GM12872 (cell line): ENCODE results near the gene GABPB1.

Experiments
- TF ChIP-seq, protein P1 (sequence below): IDR thresholded peaks from 3 replicates; pipeline ENCODE4 v1.5.1; 2011; ENCODE audit warnings: low read depth, mild to moderate bottlenecking, low read length, moderate library complexity; ENCODE audit not compliant: insufficient read depth

GABPB1 gene

GRCh38 chr15:50289749-50290148 lies 65.2 kb downstream of the GABPB1 start:
- TF ChIP-seq, protein P1, sequence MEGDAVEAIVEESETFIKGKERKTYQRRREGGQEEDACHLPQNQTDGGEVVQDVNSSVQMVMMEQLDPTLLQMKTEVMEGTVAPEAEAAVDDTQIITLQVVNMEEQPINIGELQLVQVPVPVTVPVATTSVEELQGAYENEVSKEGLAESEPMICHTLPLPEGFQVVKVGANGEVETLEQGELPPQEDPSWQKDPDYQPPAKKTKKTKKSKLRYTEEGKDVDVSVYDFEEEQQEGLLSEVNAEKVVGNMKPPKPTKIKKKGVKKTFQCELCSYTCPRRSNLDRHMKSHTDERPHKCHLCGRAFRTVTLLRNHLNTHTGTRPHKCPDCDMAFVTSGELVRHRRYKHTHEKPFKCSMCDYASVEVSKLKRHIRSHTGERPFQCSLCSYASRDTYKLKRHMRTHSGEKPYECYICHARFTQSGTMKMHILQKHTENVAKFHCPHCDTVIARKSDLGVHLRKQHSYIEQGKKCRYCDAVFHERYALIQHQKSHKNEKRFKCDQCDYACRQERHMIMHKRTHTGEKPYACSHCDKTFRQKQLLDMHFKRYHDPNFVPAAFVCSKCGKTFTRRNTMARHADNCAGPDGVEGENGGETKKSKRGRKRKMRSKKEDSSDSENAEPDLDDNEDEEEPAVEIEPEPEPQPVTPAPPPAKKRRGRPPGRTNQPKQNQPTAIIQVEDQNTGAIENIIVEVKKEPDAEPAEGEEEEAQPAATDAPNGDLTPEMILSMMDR, result no peak

- TF ChIP-seq, protein P1, result no peak
Observed at GRCh38 chr15:50287324-50288116, 67.5 kb downstream of the GABPB1 start.

DNA sequence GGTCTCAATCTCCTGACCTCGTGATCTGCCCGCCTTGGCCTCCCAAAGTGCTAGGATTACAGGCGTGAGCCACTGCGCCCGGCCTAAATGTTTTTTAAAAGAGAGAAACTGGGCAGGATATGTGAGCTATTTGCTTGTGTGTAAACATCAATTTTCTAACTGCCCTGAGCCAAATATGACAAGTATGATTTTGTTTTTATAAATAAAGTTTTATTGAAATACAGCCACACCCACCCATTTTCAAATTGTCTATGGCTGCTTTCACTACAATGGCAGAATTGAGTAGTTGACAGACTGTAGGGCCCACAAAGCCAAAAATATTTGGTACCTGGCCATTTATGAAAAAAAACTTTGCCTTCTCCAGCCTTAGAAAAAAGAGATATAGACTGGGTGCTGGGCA lies 73.6 kb downstream of the GABPB1 start:
- TF ChIP-seq, protein P1, result no peak

DNA sequence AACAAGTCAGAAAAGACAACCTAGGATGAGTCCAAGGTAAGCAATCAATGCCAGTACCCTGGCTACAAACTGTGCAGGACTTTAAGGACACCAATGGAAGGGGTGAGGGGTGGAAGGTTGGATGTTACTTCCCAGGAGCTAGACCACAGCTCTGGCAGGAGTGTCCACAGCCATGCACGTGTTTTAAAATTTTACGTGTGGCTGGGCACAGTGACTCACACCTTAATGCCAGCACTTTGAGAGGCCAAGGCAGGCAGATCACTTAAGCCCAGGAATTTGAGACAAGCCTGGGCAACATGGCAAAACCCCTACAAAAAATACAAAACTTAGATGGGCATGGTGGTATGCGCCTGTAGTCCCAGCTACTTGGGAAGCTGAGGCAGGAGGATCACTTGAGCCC lies 74.7 kb downstream of the GABPB1 start:
- TF ChIP-seq, protein P1, result no peak

GRCh38 chr15:50278496-50278895 lies 76.5 kb downstream of the GABPB1 start:
- TF ChIP-seq, protein P1, result no peak

GRCh38 chr15:50277370-50277769 lies 77.6 kb downstream of the GABPB1 start:
- TF ChIP-seq, protein P1, result no peak

DNA sequence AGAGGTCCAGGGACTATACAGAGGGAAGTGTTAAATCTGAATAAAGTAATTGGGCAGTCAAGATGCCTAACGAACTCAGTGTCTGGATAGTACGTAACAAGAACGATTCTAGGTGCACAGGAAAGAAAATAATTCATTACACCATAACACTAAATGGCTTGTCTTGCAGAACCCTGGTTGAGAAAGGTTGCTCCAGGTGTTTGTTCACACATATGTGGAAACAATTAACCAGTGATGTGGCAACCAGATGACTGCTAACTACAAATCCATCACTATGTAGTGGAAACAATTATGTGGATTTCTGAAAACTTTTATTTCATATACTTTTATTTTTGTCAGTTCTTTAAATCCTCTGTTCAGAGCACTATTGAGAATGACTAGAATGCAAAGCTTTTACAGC lies 79.1 kb downstream of the GABPB1 start:
- TF ChIP-seq, protein P1, result no peak
